Effector CD8-positive, alpha-beta T cell (primary cell): ENCODE data around the gene BIRC5.
A peak's percentile ranks its signal among the peaks of the same experiment; 100 is the strongest.
"Not testable (repeated sequence)": the region's sequence is repeated elsewhere in the genome, so short reads cannot be mapped to it uniquely, and the experiment has no call there.

ENCODE experiments used
- DNase-seq: peaks from one replicate; lab custom pipeline; 2025; lab: John Stamatoyannopoulos, UW

Gene BIRC5

GRCh38 chr17:78240012-78240655, 26.1 kb downstream of the BIRC5 start:
- DNase-seq, result no peak

GRCh38 chr17:78240839-78241238, 26.8 kb downstream of the BIRC5 start:
- no peak for DNase-seq

GRCh38 chr17:78241277-78242023, 27.4 kb downstream of the BIRC5 start:
- no peak for DNase-seq

GRCh38 chr17:78242024-78242742, 28.1 kb downstream of the BIRC5 start:
- DNase-seq, result no peak

GRCh38 chr17:78247304-78247703, 33.3 kb downstream of the BIRC5 start:
- DNase-seq, result no peak

GRCh38 chr17:78248051-78248914, 34.2 kb downstream of the BIRC5 start:
- no peak for DNase-seq

GRCh38 chr17:78249074-78249817, 35.2 kb downstream of the BIRC5 start:
- no peak for DNase-seq

GRCh38 chr17:78249818-78250806, 36.1 kb downstream of the BIRC5 start:
- no peak for DNase-seq

GRCh38 chr17:78250891-78251772, 37.1 kb downstream of the BIRC5 start:
- peak; percentile 69 for DNase-seq

- DNase-seq, result no peak
Observed at GRCh38 chr17:78251773-78252103, 37.7 kb downstream of the BIRC5 start.

- DNase-seq, result peak; percentile 62
Observed at GRCh38 chr17:78252111-78252634, 38.1 kb downstream of the BIRC5 start.

GRCh38 chr17:78252701-78253635, 38.9 kb downstream of the BIRC5 start:
- peak; percentile 11 for DNase-seq

GRCh38 chr17:78253636-78253945, 39.5 kb downstream of the BIRC5 start:
- DNase-seq, result not testable (repeated sequence)

GRCh38 chr17:78253946-78254672, 40.1 kb downstream of the BIRC5 start:
- peak; percentile 68 for DNase-seq

GRCh38 chr17:78255029-78255656, 41.1 kb downstream of the BIRC5 start:
- DNase-seq, result no peak

- no peak for DNase-seq
Observed at GRCh38 chr17:78255953-78256706, 42.1 kb downstream of the BIRC5 start.
